ENCODE measurements around the gene NVL. TPM values are rescaled to one million over a fixed set of nuclear protein-coding genes. Genes with fewer than 3 reads are reported as not detected.

The NVL gene
- total RNA-seq, 1 donor from 2014 or later: 10.3 TPM

DNA sequence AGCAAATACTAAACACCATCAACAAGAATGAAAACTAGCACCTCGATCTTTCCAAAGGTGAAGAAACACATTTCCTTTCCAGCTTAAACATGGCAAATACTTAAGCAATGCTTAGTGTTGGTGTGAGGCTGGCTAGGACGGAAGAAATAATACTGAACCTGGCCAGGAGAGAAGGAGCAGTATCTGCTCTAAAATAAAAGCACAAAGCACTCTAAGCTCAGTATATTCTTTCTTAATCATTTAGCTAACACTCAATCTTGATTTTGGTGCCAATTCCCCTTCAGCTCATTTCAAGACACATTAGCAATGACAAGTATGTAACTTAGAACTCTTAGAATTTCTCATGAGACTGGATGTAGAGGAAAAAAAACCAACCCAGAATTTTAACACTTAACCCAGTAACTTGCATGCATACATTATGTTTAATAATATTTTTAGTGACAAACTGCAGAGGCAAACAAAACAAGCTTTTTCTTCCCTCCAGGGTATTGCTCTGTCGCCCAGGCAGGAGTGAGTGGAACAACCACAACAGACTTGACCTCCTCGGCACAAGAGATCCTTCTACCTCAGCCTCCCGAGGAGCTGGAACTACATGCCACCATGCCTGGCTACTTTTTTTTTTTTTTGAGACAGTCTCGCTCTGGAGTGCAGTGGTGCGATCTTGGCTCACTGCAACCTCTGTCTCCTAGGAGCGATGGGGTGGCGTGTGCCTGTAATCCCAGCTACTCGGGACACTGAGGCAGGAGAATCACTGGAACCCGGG is 92.7 kb downstream of the NVL start:
- Histone ChIP-seq H3K9me3 (replicated peaks) (no peaks in the 10 kb centered on the region), H3K36me3 (peaks cover 28% of the 10 kb centered on the region), H3K4me3 (no peak overlapping the region), H3K4me1 (no peaks in the 10 kb centered on the region), H3K27me3 (ENCODE audit: low read depth) (no peaks in the 10 kb centered on the region), H3K27ac (replicated peaks) (no peak overlapping the region)
- TF ChIP-seq, protein P1, sequence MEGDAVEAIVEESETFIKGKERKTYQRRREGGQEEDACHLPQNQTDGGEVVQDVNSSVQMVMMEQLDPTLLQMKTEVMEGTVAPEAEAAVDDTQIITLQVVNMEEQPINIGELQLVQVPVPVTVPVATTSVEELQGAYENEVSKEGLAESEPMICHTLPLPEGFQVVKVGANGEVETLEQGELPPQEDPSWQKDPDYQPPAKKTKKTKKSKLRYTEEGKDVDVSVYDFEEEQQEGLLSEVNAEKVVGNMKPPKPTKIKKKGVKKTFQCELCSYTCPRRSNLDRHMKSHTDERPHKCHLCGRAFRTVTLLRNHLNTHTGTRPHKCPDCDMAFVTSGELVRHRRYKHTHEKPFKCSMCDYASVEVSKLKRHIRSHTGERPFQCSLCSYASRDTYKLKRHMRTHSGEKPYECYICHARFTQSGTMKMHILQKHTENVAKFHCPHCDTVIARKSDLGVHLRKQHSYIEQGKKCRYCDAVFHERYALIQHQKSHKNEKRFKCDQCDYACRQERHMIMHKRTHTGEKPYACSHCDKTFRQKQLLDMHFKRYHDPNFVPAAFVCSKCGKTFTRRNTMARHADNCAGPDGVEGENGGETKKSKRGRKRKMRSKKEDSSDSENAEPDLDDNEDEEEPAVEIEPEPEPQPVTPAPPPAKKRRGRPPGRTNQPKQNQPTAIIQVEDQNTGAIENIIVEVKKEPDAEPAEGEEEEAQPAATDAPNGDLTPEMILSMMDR (IDR thresholded peaks at IDR 0.05; ENCODE audit: borderline replicate concordance): no peak
- DNase-seq: no peak
- intact Hi-C loops (cut with micrococcal nuclease): no loop called here

DNA sequence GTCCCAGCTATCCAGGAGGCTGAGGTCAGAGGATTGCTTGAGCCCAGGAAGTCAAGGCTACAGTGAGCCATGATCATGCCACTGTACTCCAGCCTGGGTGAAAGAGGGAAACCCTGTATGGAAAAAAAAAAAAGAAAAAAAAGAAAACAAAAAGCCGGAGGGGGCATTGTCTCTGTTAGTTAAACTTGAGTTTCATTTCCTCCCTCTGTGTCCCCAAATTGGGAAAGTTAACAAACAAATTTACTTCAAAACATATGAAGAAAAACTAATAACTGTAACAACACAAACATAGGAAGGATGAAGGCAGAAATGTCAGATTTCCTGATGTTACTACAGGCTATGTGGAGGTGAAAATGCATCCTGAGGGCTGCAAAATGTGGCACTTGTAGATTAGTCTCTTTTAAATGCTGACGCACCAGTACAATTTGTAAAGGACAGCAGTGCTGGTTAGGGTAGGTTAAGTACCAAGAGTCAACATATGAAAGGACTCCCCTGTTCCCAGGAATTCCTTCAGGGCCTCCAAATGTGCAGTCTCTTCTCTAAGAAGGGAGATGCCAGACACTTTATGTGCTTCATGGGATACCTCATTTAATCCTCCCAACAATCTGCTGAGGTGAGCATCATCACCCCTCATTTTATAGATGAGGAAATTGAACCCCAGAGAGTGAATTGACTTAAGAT is 94.0 kb downstream of the NVL start:
- H3K36me3 ChIP-seq: peaks cover 42% of the 10 kb centered on the region
- no peak overlapping the region for H3K27ac ChIP-seq (replicated peaks)
- TF ChIP-seq, protein P1 (IDR thresholded peaks at IDR 0.05; ENCODE audit: borderline replicate concordance): no peak

DNA sequence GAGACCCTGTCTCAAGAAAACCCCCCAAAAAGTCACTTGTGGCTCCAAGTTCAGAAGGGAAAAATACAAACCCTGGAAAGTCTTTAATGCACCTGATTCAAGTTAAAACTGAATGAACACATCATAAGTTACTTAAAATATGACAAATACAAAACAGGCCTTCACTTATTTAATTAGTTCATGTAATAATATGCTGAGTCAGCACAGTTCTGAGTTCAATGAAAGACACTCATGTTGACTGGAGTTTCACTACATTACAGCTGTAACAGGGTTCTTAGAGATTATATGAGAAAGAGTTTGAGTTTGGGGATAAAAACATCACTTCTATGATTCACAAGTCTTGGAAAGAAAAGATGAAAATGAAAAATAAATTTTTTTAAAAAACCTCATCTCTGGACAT is 96.0 kb downstream of the NVL start:
- Histone ChIP-seq H3K36me3 (peaks cover 61% of the 10 kb centered on the region), H3K4me3 (no peak overlapping the region), H3K4me1 (no peaks in the 10 kb centered on the region), H3K27ac (replicated peaks) (no peak overlapping the region), H3K27me3 (ENCODE audit: low read depth) (no peaks in the 10 kb centered on the region), H3K9me3 (replicated peaks) (no peaks in the 10 kb centered on the region)
- TF ChIP-seq, protein P1 (IDR thresholded peaks at IDR 0.05; ENCODE audit: borderline replicate concordance): no peak
- no peak for DNase-seq
- intact Hi-C loops (cut with micrococcal nuclease): no loop called here

More for the DNA sequence above, 94.0 kb downstream of the NVL start:
- Histone ChIP-seq H3K9me3 (replicated peaks) (no peaks in the 10 kb centered on the region), H3K4me3 (no peak overlapping the region), H3K27me3 (ENCODE audit: low read depth) (no peaks in the 10 kb centered on the region), H3K4me1 (no peaks in the 10 kb centered on the region)
- intact Hi-C loops (cut with micrococcal nuclease): no loop called here
- no peak for DNase-seq

DNA sequence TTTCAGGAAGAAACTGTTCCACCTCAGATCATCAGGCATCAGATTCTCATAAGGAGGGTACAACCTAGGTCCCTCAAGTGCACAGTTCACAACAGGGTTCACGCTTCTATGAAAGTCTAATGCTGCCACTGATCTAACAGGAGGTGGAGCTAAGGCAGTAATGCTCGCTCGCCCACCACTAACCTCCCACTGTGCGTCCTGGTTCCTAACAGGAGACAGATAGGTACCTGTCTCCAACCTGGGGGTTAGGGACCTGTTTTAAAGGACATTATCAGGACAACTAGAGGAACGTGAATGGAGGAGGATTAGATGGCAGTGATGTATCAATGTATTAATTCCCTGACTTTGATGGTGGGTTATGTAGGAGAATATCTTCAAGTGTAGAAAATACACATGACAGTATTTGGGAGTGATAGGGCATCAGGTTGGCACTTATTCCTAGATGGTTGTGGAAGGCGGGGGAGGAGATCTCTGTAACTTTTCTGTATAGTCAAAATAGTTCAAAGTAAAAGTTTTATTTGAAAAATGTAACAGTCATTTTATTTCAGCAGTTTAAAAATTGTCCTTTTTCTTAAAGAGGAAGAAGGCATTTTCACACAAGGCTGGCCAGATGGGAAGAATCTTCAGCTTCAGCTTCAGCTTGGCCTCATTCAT is 103.0 kb downstream of the NVL start:
- DNase-seq: no peak
- intact Hi-C loops (cut with micrococcal nuclease): no loop called here
- no peak overlapping the region for H3K4me3 ChIP-seq
- no peaks in the 10 kb centered on the region for H3K9me3 ChIP-seq (replicated peaks)
- TF ChIP-seq, protein P1 (IDR thresholded peaks at IDR 0.05; ENCODE audit: borderline replicate concordance): no peak
- H3K4me1 ChIP-seq: peaks cover 10% of the 10 kb centered on the region
- no peak overlapping the region for H3K27ac ChIP-seq (replicated peaks)
- peaks cover 56% of the 10 kb centered on the region for H3K36me3 ChIP-seq
- H3K27me3 ChIP-seq (ENCODE audit: low read depth): no peaks in the 10 kb centered on the region

DNA sequence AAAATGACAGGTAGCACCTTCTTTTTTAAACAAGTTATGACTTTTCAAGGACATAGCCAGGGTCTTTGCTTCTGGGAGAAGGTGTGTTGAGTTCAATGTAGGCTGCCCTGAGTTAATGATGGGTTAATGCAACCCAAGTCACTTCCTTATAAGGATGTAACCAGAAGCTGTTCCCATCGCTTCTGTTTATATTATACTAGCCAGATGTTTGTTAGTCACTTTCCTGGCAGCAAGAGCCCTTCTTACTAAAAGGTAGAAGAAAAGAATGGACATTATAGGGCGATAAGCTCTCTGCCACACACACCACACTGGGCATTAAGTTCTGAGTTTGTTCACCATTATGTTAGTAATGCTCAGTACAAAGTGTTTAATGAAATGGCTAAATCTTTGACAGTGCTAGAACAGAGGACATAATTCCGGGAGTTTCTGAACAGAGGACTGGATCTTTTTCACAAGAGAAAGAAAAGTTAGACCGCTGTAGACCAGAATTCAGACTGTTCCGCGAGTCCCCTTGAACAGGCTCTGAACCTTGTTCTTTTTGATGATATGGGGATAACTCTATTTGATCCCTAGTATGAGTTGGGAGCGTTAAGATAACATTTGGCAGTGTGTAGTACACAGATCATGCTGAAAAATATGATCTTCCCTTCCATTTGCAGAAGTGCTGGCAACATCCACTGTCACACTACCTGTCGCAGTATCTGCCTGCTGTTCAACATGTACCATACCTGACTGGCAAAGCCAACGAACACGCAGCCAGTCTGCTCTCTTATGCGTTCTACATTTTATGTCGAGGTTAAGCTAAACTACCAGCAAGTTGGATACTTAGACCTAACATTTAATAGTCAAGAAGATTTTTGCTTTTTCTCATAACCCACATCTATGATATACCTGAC is 105.9 kb downstream of the NVL start:
- Histone ChIP-seq H3K4me3 (no peak overlapping the region), H3K27ac (replicated peaks) (no peak overlapping the region)

More for the DNA sequence above, 105.9 kb downstream of the NVL start:
- H3K36me3 ChIP-seq: peaks cover 27% of the 10 kb centered on the region
- TF ChIP-seq, protein P1 (IDR thresholded peaks at IDR 0.05; ENCODE audit: borderline replicate concordance): no peak
- no peaks in the 10 kb centered on the region for H3K27me3 ChIP-seq (ENCODE audit: low read depth)
- intact Hi-C loops (cut with micrococcal nuclease): no loop called here
- peaks cover 10% of the 10 kb centered on the region for H3K4me1 ChIP-seq
- DNase-seq: no peak
- H3K9me3 ChIP-seq (replicated peaks): no peaks in the 10 kb centered on the region
